ENCODE results near the gene MLLT3.

MLLT3 gene

DNA sequence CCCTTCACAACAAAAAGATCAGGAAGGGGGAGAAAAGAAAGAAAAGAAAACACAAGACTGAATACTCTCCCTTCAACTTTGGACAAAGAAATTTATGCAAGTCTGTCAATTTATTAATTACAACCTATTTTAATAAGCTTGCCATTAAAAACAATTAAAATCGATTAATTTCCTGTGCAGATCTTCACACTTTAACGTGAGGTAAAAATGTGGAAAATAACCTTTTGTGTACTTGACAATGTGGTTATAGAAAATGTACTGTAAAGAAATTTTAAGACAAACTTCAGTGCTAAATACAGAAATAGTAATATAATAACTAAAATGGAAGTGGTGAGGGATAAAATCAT is 2.7 kb upstream of the MLLT3 start:
- no peak for DNase-seq

DNA sequence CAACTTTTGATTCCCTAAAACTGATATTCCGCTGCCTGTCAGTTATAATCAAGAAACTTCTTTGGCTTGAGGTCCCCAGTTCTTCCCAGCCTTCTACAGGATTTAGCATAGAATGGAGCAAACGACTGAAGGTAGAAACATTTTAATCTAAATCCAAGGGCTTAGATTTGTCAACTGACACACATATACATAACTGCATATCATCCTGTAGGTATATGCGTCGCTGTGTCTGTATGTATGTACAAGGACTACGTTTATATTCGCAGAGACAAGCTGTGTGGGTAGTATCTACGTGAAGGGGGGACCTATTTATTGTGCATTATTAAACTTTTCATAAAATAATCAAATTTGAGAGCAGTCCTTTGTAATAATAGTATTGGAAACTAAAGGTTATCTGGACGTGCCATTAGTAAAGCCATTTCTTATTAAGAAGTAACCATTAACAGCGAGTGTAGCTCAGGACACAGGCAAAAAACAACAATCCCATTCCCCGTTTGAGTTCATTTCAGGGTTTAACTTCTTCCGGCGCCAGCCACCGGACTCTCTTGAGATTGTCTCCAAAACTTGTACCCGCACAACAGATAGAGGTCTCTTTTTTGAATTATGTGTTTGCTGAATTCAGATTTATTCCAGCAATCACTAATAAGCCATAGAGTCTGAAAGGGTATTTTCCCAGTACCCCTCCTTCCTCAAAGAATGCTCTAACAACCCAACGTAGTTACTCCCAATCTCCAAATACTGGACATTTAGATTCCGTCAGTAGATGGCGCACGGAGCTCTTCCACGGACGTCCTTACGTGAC is 2.1 kb upstream of the MLLT3 start:
- DNase-seq, result peak in 27 of 56 donors; percentile 2 to 77 (median 22)

DNA sequence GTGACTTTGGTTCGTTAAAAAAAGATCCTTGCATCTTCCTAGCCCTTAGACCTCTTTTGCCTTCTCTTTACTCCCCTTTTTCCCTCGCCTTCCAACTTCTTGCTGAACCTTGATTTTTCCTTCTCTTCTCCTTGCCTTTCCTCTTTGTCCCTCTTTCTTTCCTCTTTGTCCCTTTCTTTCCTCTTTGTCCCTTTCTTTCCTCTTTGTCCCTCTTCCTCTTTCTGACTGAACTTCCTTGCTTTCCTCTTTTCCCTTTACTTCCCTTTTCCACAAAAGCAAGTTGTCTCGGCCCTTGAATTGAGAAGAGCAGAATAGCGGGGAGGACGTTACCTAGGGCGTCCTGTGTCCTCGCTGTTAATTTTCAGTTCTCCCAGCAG is 1.4 kb upstream of the MLLT3 start:
- no peak for DNase-seq

DNA sequence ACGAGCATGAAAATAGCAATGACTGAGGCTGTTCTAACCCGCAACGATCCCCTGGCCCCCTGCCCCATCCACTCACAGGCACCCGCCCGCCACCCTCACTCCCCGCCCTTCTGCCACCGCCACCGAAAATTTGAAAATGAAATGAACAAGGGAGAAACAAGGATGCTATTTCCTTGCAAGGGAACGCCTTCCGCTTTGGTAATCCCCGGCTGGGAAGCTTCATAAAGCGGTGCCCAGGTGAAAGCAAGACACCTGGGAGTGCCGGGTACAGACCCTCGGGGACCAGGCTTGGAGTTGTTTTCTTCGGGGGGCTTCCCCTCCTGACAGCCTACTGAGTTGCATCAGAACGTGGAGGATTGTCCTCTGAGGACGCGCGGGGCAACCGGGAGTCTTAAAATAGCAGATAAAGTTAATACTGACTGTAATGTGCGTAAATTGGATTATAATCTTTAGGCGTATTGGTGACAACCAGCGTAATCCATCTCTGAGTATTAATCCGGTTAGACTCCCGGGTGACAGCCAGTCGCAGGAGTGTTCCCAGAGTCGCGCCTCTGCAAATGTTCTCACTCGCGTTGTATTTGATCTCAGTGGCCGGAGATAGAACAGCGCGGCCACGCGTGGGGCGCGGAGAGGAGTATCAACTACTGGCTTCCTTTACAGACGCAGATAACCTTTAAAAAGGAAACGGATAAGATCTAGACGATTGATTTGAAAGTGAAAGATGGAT is 885 bp upstream of the MLLT3 start:
- peak in 23 of 56 donors; percentile 6 to 67 (median 31) for DNase-seq

DNA sequence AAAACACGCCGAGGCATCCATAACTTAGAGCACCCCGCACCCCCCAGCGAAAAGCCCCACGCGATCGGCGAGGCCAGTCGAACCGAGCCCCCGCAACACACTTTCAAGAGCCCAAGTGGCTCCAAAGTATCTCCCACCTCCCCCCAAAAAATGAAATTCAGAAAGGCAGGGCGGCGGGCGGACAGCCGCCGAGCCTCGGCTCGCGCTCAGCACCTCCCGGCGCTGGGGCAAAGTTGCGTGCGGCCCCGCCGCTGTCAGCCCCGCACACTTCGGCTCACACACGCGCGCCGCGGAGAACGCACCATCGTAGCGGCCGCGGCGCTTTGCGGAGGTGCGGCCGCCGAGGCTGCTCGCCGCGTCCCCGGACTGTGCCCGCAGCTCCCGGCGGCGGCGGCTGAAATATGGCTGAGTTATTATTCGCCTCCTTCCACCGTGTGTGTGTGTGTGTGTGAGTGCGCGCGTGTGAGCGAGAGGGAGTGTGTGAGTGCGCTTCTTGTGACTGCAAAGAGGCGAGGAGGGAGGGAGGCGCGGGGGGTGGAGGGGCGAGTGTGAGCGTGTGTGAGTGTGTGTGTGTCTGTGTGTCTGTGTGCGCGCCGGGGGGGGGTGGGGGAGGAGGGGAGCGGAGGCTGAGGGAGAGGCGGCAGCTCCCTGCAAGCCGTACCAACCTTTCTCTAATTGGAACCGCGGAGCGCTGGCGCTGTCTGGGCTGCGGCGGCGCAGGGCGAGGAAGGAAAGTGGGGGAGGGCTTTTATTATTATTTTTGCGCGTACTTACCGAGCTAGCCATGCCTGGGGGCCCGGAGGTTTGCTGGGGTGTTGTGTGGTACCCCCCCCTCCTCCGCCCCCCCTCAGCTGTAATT is 599 bp downstream of the MLLT3 start:
- peak in 53 of 56 donors; percentile 27 to 86 (median 73) for DNase-seq

DNA sequence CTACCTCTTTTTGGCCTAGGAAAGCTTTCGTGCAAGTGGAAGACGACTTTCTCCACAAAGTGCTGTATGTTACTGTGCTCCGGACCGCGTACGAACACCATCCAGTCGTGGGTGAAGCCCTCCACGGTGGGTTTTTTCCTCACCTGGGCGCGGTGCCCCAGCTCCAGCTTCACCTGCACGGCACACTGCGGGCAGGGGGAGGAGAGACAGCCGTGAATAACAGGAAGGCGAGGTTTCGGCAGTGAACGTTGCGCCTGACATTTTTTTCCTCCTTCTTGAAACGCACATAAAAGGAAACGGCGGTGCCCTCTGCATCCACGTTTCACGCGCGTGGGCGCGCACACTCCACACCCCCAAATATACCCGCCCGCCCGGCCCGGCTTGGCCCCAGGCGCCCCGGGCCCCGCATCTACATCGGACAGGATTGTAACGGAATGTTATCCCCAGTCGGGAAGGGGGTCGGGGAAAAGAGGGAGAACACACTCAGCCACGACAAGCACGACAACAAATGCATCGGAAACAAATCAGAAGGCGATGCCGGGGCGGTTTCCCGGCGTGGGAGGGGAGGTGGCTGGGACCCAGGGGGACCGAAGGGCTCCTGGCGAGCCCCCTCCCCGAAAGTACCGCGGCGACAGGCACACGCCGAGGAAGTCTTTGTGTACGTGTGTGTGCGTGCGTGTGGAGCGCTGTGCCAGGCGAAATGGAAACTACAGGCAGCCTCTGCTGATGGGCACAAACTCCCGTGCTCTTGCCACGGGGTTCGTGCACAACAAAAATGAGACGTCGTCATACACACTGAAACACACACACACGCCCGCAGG is 1.4 kb downstream of the MLLT3 start:
- peak in 27 of 56 donors; percentile 10 to 66 (median 39) for DNase-seq

DNA sequence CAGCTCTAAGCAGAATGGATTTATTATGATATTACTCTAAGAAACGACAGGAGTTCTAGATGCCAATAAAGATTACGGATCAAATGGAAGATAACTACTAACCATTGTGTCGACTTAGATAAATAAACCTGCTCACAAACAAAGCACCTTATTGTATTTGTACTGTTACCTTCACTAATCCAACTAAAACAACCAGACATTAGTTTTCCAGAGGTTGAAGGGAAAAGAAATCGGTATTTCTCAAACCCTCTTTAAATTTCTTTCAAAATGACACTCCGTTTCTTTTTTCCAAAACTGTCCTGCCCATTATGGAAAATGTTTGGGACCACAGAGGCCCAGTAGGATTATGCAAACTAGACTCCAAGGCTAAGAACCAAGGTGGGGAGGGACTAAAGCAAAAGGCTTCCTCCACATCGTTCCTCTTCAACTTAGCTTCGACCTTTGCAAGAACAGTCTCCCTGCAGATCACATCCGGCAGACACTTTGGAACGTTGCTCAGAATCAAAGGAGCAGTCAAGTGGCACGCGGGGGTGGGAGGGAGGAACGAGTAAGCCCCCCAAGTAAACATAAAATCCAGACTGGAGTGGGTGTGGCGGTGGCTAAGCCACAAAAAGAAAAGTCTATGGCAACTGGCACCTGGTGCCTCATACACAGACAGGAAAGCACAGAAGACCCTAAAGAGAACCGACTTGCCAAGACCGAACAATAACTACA is 2.7 kb downstream of the MLLT3 start:
- peak in 12 of 56 donors; percentile 1 to 49 (median 20) for DNase-seq

DNA sequence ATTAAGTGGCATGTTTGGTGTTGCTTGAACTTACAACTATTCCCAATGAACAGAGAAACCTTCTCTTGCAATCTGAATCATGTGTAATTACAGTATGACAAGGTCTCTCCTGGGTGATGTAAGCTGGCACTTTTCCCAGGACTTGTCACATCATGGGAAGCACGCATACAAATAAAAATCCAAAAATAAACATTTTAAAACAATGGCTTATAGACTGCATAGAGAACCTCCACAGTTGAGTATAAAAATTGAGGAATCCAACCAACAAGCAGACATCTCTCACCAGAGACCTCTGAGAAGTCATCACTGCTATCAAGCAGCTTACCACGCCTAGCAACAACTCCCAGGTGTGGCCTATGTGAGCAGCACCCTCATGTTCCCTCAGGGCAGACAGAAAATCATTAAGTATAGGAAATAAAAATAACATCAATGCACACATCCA is 3.9 kb downstream of the MLLT3 start:
- peak in 1 of 56 donors; percentile 22 for DNase-seq

DNA sequence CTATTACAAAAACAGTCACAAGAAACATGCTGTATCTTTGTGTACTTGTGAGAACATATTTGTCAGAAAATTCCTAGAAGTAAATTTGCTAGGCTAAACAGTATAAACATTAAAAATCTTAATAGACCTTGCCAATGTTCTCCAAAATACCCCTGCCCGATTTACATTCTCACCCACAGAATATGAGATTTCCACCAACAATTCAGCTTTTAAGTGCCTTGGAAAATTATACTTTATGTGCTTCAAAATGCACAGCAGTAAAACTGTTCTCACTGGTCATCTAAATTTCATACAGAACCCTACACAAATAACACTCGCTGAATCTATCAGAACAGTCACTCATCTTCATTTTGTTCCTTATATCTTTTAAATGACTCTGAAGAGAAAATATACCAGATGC is 5.5 kb downstream of the MLLT3 start:
- DNase-seq, result no peak

DNA sequence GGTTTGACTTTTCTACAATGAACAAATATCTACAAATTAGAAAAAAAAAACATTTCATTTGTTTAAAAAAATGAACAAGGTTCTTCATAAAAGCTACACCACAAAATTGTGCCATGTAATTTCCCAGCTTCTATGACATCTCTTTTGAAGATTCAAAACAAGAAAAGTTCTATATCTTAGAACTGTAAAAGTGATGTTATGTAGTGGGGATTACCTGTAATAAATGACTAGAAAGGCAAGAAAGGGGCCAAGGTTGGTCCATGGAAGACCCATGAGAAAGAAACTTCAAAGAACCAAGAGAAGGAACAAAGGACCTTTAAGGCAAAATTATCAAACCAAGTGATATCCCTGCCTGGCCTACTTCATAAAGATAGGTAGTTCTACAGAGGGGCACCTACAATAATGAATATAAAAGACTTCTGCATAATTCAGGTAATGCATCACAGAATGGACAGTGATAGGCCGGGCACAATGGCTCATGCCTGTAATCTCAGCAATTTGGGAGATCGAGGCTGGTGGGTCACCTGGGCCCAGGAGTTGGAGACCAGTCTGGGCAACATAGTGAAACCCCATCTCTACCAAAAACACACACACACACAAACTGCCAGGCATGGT is 7.6 kb downstream of the MLLT3 start:
- no peak for DNase-seq

DNA sequence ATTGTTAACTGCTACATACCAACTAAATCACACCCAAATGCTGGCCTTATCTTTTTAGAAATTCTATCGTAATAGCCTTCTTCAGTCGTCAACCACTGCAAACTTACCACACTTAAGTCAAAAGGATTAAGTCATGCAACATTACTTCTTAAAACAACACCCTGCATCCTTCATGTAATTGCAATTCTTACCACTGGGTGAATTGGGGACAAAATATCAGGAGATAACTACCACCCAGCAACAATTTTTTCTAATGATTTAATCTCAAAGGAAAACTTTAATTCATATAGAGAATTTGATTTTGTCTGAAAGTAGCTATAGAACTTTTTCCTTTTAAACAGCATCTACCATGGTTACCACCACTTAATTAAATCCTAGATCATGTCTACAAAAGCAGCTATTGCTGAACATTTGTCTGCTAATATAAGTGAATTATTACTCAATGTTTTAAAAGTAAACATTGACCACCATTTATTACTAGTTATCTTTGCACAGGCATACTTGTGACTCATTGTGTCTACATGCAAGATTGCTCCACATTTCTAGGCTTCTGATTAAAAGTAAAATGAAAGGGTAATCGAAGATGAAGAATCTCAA is 10.5 kb downstream of the MLLT3 start:
- no peak for DNase-seq

DNA sequence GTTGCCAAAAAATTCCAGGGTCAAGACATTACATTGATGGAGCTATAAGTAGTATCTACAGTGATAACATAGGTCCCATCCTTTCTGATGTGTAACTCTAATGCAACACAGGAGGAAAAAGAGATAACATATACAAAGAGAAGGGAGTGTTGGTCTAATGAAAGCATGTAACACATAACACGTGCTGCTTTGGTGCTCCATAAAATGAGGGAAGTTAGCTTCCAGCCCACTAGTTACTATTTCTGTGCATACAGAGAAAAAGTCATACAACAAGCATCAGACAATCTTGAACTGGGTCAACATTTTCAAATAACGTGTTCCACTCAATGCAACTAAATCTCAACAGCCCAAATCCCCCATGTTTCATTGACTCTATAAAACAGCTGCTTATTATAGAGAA is 11.7 kb downstream of the MLLT3 start:
- no peak for DNase-seq

DNA sequence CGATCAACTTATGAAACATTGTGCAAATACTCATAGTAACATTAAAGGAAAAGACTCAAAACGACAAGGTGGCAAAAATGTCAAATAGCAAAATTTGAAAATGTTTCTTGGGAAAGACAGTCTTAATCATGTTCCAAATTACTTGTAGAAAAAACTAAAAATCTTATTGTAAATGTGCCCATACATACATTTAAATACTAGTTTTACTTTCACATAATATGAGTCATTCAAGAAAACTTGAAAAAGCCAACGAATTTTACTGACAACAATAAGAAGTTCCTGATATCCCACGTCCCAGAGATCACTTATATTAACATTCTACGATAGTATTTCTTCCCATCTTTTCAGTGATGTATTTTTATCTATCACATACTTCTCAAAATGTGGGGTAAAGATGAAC is 13.7 kb downstream of the MLLT3 start:
- DNase-seq, result no peak

DNA sequence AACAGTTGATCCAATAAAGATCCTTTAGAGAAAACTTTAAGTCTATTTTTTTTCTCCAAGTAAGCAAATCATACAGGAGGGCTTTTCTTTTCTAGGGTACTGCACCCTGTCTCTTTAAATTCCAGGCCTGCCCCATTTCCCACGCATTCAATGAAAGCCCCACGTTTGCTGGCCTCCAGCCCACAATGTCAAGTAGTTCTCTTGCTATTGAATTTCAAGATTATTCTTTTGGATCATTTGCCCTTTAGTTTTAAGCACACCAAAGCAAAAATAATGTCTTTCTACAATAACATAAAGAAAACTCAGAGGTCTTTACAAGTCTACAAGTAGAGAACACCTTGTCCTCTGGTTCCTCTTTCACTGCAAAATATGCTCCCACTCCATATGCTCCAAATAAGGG is 15.6 kb downstream of the MLLT3 start:
- DNase-seq, result peak in 6 of 56 donors; percentile 1 to 17 (median 8)

DNA sequence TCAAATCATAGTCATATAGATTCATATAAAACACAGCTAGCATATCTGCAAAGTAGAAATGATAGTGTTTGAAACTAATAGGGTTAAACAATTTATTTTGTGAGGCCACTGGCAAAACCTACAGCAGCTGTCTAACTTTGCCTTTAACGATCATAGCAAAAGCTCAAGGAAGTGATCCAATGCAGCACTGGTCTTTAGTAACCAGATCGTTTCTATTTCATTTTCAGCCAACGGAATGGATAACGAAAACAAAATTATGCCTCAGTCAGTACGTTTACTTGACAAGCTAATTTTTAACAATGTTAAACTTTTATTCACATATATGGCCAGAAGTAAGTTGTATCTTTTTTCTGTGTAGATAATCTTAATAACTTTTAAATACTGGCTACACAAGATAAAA is 17.7 kb downstream of the MLLT3 start:
- no peak for DNase-seq

DNA sequence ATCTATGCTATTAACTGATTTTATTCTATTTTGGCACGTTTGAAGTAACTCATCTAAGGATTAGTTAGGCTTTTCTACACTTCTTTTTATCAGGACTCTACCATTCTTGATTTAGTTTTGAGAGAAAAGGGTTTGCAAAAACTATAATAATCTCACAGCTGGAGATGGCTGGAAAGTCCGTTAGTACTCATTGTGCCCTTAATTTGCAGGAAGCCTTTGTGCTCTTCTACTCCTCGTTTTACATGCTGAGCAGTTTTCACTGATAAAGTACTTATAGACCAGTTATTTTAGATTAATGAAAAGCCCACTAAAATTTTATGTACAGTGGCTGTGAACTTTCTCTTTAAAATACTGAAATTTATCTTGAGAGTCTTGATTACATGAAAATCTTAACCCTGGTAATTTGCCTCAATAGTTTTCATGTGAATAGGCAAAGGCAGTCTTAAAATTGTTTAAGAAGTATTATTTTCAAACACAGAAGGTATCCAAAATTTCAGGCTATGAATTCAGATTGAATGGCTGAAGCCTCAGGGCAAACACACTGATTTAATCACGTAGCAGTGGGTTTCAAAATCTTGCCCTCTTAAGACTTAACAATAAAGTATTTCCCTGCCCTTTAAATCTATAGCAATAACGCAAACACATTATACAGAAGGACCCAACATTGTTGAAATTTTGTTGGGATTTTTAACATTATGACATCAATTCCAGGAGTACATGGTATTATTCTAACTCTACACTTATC is 18.6 kb downstream of the MLLT3 start:
- no peak for DNase-seq

DNA sequence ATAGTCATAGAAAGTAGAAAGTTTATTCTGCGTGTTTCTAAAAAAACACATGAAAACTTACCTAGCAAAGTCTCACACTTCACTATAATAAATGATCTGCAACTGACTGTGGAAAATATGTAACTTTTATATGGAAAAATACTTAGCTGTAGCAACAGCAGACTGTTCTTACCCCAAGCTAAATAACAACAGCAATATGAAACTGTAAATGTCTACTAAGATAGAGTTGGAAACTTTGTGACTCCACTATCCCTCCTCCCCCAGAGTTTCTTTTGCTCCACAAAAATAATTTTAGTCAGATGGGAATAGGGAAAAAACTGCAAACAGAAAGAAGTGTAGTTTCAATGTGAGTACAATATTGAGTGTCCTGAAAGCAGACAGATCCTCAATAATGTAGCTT is 21.0 kb downstream of the MLLT3 start:
- no peak for DNase-seq

DNA sequence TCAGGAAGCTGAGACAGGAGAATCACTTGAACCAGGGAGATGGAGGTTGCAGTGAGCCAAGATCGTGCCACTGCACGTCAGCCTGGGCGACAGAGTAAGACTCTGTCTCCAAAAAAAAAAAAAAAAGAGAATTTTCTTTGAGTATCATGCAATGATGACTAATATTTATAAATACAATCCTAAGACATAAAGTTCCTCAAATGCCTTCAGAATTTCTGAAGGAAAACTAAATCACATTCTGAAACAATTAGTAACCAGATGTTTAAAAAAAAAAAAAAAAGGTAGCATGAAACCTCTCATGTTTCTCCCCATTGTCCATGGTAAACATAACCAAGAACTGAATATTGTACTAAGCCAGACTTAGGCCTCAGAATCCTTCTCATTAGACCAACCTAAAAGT is 23.1 kb downstream of the MLLT3 start:
- no peak for DNase-seq

DNA sequence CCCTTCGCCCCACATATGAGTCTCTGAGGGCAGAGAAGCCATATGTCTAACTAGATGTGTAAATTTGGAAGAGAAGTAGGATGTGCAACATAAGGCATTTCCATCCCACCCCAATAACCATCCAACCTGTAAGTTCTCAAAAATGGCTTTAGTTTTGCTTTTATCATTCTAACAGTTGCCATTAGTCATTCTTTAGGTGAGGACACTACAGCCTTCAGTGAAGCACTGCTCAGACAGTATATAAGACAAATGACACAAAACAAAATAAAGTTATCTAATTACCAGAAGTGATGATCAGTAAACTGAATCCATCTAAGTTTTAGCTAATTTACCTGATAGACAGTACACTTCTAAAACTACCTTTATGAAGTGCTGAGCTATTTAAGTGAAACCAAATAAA is 23.9 kb downstream of the MLLT3 start:
- DNase-seq, result no peak

Measured in amygdala (tissue), 56 donors.